NCI-H1930 (cell line): ENCODE measurements around the gene DACT2.
"Not testable (repeated sequence)": the region's sequence is repeated elsewhere in the genome, so short reads cannot be mapped to it uniquely, and the experiment has no call there.

Source experiments
- DNase-seq, 2 experiments: peaks; one replicate each; lab custom pipeline; 2025; lab: John Stamatoyannopoulos, UW

The DACT2 gene

DNA sequence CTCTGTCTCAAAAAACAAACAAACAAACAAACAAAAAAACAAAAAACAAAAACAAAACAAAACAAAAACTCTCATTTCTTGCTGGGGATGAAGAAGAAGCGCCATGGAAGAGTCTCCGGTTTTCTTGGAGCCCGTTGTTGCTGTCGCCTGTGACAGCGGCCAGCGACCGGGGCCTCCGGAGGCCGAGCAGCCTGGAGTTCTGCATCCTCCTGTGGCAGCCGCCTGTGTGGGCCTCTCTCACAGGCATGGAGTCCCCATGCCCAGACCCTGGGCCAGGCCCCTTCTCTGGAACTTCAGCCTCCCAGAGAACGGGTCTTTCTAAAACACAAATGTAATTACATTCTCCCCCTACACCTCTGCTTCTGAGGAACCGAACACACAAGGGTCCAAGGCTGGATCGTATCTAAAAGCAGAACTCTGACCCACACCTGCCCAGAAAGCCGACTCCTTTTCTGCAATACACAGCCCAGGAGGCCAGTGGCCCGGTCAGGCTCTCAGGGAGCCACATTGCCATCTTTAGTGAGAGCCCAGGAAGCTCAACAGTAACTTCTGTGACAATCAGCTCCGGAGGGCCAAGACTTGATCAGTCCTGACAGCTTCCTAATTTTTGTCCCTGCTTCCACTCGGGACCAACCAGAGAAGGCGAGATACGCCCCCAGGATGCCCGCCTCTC, 18.5 kb downstream of the DACT2 start:
- DNase-seq, result no peak

DNA sequence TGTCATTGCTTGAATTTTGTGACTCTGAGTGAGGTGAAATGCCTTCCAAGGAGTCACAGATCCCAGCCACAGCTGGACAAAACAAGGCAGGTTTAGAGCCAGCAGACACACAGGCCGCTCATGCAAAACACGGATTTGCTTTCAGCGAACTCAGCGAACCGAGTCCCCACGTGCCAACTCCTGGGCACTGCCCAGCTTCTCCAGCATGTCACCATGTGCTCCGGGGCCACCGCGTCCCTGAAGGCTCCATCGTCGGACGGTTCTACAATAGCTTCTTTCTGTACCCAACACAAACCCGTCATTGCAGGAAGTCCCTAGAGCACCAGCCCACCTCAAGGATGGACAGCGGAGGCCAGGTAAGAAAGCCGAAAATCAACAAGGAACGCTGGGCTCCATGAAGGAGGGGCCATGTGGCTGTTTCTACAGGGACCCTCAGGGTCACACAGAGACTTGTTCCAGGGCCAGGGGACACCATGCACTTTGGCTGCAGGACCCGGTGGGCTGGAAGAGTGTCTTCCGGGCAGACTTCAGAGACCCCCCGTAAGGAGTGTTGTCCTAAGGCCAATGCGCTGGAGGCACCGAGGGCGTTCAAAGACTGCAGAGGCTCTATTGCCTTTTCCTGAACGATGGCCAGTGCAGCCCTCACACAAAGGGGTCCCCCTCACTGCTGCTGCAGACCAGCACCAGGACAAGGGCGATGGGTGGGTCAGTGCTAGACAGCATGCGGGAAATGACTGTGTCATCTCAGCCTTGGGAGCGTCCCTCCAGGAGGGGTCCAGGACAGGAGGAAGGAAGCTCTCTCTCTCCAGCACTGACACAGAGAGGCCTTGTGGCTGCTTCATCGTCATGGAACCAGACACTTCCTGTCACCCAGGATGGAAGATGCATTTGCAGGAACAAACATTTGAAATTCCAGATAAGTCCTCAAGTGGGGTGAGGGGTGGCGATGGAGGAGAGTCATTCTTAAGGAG, 19.8 kb downstream of the DACT2 start:
- DNase-seq, result no peak

DNA sequence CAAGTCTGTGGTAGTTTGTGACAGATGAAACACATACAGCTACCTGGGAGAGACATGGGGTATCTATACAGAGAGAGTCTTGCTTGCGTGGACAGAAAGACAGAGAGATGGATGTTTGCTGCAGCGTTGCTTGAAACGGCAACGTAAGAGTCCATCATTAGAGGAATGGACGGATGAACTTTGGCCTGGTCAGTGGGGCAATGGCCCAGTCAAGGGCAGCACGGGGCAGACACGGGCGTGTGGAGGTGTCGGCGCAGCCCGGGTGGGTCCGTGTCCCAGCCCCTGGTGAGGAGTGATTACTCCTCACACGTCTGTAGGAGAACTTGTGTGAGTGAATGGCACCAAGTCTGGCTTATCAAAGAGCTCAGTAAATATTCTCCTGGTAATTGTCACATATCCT, 21.9 kb downstream of the DACT2 start:
- DNase-seq, result no peak

DNA sequence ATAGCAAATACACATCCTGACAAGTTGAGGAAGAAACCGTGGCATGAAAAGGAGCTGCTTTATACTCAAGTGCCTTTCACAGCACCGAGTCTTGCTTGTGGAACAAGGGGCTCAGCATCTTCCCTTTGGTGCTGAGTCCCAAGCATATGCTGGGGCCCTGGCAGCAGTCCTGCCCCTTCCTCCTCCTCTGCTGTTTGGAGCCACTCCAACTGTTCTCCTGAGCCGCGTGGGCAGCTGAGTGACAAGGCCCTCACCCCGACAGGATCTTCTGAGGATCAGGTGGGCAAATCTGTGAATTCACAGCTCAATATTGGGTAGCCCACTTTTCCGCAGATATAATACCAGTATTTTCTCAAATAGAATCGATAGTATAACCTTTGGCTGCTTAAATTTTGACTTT, 24.7 kb downstream of the DACT2 start:
- DNase-seq, result no peak

DNA sequence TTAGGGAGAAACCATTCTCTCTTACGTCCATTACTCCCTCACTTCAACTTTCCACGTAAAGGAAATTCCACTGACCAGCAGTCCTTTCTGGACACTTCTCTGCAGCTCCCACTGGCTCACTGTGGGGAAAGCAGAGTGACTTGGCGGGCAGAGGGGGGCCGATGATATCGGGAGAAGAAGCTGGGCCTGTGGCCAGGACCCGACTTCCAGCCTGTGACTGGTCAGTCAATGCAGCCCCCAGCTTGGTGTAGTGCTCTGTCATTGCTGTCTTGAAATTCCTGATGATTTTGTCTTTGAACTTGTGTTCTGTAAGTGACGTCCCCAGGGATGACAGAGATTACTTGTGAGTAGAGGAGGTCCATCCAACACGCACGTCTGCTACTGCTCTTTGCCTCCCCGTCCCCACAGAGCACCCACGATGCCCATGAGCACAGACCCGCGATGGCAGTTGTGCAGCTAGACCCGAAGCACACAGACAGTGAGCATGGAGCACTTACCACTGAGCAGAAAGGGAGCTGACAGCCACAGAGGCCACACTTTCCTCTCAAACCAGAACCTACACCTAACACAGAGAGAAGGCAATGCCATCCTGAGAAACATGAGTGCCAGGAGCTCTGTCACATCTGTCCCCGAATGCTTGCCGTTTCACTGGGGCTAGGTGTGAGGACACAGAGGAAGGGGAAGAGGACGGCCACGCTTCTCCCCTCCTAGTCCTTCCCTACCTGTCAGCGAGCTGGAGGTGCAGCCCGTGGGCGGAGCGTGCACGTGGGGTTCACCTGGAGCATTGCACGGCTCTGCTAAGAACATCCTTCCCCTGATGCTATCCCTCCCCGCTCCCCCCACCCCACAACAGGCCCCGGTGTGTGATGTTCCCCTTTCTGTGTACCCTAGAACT, 25.7 kb downstream of the DACT2 start:
- no peak for DNase-seq

DNA sequence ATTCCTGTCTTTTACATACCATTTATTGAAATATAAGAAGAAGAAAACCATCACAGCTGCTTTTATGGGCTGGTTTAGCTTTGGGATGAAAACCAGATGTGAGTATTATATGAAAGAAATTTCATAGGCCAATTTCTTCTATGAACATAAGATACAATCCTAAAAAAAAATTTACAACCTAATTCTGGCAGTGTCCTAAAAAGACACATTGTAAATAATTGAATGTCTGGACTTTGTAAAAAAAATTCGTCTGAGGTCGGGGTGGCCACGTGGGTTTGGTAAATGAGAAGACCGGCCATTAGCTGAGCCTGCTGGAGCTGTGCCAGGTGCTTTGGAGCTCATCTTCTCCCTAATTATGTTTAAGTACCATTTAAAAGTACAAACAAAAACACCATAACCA, 26.8 kb downstream of the DACT2 start:
- peak; percentile 16 to 29 for DNase-seq

DNA sequence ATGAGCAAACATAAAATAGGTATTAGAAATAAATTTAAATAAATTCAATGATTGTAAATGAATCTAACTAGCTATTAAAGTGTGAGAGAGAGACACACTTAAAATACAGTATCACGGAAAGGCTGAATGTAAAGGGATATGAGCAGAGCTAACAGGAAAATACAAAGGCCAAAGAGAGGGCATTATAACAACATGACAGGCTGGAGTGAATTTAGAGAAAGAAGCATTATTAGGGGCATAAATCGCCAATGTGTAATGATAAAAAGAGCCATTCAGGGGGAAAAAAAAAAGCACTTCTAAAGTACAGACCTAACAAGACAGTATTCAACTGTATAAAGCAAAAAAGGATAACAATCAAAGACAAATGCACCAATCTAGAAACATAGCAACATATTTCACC, 28.1 kb downstream of the DACT2 start:
- DNase-seq, result no peak

DNA sequence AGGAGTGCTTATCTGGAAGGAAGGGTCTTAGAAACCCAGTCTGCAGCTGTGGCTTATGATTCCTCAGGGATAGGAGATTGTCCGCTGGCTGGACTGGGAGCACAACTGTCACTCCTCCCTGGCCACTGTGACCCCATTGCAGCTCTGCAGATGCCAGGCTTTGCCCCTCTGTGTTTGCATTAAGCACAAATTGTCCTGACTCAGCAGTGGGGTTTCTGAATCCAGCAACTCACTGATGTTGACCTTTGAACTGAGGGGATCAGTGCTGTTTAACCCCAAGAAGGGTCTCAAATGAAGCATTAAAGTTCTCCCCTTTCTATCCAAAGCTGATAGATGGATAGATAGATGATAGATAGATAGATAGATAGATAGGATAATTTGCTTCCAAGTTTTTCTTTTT, 29.5 kb downstream of the DACT2 start:
- DNase-seq, result no peak

DNA sequence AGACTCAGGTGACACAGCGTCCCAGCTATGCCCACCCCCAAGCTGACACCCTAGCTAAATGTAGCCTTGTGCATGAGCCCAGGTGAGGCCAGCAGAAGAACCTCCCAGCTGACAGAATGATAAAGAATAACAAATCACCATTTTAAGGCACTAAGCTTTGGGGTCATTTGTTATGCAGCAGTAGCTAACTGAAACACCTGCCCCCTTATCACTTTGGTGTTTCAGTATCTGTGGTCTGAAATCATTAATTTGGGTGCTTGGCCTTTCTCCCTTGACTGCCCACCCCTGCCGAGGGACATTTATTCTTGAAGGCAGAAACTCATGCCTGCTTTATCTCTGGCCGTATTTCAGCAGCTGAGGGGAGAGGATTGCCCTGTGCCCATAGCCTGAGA, 30.0 kb downstream of the DACT2 start:
- no peak for DNase-seq

DNA sequence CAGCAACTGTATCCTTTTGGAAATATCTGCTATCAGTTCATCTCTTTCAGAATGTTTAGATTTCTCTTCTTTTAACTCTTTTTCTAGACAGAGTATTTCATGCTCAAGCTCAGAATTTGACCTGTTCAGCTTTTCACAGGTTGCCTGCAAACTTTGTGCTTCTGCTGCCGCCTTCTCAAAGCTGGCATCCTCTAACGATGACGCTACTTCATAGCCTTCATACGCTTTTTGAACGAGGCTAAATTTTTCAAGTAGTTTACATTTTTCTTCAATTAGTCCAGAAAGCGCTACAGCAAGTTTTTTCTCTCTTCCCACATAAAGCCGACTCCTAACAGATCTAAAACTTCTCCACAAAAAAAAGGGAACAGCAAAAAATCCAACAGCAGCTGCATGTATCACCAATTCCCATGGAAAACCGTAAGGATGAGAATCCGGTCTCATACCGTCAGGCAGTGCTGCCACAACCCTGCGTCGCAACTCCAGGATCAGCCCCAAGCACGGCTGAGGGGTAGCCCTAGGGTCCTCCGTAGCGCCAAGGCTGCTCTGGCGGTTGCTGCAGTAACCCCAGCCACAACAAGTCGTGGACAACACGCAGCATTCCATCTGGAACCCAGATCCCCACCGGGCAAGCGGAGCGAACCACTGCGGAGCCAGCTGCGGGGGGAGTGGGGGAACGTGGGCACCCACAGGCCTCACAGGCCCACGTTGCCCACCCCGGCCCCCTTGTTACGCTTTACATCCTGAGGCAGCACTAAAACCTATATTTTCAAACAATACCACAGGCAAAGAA, 30.6 kb downstream of the DACT2 start:
- no peak for DNase-seq

DNA sequence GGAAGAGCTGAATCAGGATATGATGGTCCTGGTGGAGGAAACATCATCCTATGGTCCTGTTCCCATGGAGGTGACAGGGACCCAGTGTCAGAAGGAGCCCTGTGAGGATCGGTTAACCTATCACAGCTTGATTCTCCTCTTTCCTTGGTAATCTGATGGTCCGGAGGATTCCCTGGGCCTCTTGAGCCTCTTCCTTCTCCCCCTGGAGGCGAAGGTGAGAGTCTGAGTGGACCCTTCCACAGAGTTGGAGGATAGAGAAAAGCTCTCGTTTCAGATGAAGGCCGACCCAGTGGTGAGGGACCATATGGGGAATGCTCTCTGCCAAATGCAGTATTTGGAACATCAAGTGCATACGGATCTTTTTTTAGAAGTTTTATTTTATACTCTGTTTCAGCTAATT, 32.1 kb downstream of the DACT2 start:
- DNase-seq, result not testable (repeated sequence)

DNA sequence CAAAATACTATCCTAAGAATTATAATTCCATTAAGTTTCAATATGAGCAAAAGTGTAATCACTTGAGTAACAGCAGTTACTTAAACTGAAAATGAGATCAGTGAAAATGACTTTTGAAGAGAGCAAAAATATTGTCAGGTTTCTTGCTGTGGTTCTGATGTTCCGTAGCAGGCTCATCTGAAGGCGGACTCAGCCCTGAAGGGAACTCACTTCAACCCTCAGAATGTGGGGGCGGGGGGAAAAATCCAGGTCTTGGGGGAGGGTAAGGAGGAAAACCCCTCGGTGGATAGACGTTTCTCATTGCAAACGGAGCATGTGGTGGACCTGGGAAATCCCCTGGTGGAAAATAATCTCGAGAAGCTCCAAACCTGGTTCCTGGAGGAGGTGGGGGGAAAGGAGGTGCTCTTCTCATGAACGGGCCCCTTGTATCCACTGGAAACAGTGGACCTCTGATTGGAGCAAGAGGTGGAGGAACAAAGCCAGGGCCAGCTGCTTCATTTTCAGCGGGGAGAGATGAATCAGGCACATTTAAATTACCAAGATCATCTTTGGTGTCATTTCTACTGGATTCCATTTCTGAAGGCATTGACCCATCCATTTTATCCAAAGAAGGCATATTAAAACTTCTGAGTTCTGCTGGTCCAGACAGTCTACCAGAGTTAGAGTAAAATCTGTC, 32.7 kb downstream of the DACT2 start:
- not testable (repeated sequence) for DNase-seq

DNA sequence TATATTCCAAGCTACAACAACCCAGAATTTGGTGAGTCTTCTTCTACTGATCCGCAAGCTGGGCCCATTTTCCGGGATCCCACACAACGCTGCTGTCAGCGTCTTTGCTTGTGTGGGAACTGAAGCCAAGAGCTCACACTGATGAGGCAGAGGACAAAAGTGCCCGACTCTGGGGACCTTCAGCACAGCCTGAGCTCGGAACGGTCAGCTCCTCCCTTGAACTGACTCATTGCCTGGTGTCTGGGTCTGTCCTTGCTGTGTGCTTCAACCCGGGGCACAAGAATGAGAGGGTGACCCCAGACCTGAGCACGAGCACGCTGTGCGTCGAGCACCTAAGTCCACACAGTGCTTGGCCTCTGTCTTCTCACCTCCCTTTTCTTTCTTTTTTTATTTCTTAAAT, 33.5 kb downstream of the DACT2 start:
- no peak for DNase-seq

DNA sequence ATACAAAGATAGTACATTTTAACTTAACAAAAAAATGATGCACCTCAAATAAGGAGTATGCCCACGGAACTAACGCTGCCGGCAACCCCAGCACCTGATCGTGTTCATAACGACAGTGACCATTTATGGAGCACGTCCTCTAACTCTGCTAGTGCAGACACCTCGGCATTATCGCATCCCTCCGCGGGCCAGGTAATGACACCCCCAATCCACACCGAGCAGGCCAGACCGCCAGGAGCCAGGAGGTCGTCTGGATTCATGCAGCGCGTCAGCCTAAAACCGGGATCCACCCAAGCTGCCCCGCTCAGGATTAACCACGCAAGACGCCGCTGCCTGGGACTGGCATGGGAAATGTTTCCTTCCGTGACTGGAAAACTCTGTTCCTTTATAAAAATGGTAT, 34.1 kb downstream of the DACT2 start:
- no peak for DNase-seq

DNA sequence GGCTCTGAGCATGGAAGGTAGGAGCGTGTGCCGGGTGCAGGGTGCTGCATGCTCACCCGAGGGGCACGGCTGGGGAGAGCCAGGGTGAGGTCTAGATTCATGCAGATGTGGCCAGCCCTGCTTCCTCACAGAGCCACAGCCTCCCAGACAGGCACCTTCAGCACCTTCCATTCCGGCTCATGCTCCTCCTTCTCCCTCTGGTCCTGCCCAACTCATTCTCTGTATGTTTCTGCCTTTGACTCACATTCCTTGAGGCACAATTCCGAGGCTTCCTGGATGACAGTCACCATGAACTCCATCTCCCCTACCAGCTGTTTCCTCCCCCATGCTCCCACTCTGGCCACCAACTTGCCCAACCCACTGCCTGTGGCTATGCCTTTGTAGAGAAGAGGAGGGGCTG, 35.4 kb downstream of the DACT2 start:
- DNase-seq, result no peak

DNA sequence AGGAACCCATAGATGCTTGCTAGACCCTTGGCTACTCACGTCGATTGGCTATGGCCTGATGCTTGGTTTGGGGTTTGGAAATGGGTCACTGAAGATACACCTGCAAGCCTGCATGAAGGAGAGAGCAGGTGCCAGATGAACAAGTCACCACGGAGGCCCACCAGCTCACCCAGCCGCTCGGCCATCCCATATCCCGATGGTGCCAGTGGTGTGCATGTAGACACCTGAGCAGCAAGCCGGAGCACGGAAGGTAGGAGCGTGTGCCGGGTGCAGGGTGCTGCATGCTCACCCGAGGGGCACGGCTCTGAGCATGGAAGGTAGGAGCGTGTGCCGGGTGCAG, 35.9 kb downstream of the DACT2 start:
- DNase-seq, result no peak

DNA sequence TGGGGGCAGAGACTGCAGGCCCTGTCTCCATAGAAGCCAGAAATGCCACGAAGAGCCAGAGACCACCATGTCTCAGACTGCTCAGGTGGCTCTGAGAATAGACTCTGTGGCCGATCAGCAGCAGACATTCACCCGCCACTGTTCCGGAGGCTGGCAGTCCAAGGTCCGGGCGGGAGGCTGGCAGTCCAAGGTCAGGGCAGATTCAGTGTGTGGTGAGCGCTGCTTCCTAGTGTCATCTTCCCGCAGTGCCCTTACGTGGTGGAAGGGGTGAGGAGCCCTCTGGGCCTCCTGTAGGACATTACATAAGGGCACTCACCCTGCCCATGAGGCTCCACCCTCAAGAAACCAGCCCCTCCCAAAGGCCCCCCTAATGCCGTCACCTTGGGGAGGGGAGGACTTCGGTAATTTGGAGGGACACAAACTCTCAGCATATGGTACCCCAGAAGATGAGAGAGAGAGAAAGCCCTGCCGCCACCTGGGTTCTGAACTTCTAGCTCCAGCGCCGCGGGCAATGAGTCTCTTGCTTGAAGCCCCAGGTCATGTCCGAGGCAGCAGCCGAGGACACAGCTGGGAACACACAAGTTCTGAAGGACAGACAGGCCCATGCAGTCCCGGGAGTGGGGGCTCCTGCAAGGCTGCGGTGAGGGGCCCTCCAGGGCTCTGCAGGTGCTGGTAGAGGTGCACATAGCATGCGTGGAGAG, 36.4 kb downstream of the DACT2 start:
- DNase-seq, result no peak

DNA sequence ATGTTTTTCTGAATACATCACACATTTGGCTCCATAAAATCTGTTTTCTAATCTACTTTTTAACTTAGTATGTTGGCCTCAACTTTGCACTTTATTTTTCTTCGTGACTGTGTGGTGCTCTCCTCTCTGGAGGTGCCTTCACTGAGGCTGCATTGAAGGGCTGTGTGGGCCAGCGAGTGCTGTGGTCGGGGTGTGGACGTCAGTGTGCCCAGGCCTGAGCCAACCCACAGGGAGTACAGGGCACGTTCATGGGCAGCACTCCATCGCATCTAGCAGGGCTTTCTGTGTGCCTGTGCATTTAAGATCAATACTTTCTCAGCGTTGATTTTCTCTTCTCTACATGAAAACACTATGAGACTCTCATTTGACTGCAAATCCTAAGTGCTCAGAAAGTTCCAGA, 37.8 kb downstream of the DACT2 start:
- no peak for DNase-seq

DNA sequence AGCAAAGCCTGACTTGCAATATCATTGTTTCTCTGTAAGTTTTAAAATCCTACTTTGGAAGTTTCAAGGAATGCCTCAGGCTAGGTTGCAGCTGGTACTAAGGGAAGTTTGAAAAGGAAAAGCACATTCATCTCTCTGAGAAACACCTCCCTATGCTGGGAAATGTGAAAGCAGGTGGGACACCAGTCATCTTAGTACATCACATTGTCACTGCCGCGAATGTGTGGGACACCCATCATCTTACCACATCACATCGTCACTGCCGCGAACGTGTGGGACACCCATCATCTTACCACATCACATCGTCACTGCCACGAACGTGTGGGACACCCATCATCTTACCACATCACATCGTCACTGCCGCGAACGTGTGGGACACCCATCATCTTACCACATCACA, 38.3 kb downstream of the DACT2 start:
- DNase-seq, result not testable (repeated sequence)

DNA sequence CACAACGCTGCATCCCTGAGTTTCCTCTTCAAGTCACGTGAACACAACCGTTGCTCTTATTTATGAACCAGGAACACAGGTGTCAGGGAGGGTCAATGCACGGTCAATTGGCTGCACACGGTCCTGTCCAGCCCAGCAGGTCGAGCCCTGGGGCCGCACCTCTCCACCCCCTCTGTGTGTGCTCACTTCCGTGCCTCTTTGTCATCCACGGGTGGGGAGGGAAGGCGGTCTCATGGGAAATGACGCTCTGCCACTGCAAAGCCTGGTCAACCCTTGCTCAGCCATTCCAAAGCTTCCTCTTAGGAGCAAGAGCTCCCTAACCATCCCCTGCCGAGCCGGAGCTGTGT, 38.7 kb downstream of the DACT2 start:
- no peak for DNase-seq
